OCI-M1 (cell line): Measurements from ENCODE around the gene ANKRD24.
"Not testable (repeated sequence)": the region's sequence is repeated elsewhere in the genome, so short reads cannot be mapped to it uniquely, and the experiment has no call there.

Experiments used
- DNase-seq: peaks from one replicate; lab custom pipeline; 2025; lab: John Stamatoyannopoulos, UW

ANKRD24 gene

GRCh38 chr19:4230237-4230636 lies 47.7 kb downstream of the ANKRD24 start:
- DNase-seq: not testable (repeated sequence)

GRCh38 chr19:4231521-4231920 lies 49.0 kb downstream of the ANKRD24 start:
- not testable (repeated sequence) for DNase-seq

- not testable (repeated sequence) for DNase-seq
These were observed 49.6 kb downstream of the ANKRD24 start for GRCh38 chr19:4232139-4232538.

GRCh38 chr19:4232614-4233281 lies 50.3 kb downstream of the ANKRD24 start:
- DNase-seq: no peak

- DNase-seq: peak; percentile 59
These were observed 50.9 kb downstream of the ANKRD24 start for GRCh38 chr19:4233282-4233853.

- DNase-seq: no peak
These were observed 51.8 kb downstream of the ANKRD24 start for GRCh38 chr19:4234142-4234861.

GRCh38 chr19:4234862-4235201 lies 52.3 kb downstream of the ANKRD24 start:
- DNase-seq: no peak

- not testable (repeated sequence) for DNase-seq
These were observed 55.0 kb downstream of the ANKRD24 start for GRCh38 chr19:4237510-4237909.

- no peak for DNase-seq
These were observed 56.3 kb downstream of the ANKRD24 start for GRCh38 chr19:4238831-4239230.

- peak; percentile 0 for DNase-seq
These were observed 59.4 kb downstream of the ANKRD24 start for GRCh38 chr19:4241824-4242430.

- not testable (repeated sequence) for DNase-seq
These were observed 63.4 kb downstream of the ANKRD24 start for GRCh38 chr19:4245938-4246337.

GRCh38 chr19:4246767-4247593 lies 64.5 kb downstream of the ANKRD24 start, which contains the start of gene YJU2:
TSS of gene YJU2 (plus strand) at chr19:4247080. CDS start at chr19:4247147, 67 bp downstream.
- DNase-seq: peak; percentile 98

- peak; percentile 7 for DNase-seq
These were observed 74.1 kb downstream of the ANKRD24 start for GRCh38 chr19:4256563-4256962.

GRCh38 chr19:4257025-4257424 lies 74.5 kb downstream of the ANKRD24 start:
- no peak for DNase-seq

- no peak for DNase-seq
These were observed 75.7 kb downstream of the ANKRD24 start for GRCh38 chr19:4258181-4258580.

- no peak for DNase-seq
These were observed 78.2 kb downstream of the ANKRD24 start for GRCh38 chr19:4260613-4261191.

GRCh38 chr19:4264812-4265211 lies 82.3 kb downstream of the ANKRD24 start:
- DNase-seq: peak; percentile 35

- no peak for DNase-seq
These were observed 83.9 kb downstream of the ANKRD24 start for GRCh38 chr19:4266253-4267000.

- DNase-seq: peak; percentile 43
These were observed 84.8 kb downstream of the ANKRD24 start for GRCh38 chr19:4267101-4267900.
